ENCODE measurements around the gene ABLIM2.
A peak's percentile ranks its signal among the peaks of the same experiment; 100 is the strongest.

ABLIM2 gene

DNA sequence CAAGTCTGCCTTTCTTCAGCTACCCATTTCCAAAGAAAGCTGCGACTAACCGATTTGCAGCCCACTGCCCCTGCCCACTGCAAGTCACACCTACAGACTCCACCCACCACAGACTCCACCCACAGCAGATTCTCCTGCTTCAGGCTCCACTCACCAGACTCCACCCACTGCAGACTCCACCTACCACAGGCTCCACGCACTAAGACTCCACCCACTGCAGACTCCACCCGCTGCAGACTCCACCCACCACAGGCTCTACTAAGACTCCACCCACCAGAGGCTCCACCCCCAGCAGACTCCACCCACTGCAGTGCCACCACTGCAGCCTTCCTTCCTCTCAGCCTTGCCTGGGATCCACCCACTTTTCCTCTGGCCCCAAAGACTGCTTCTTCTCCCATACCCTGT, 41.3 kb downstream of the ABLIM2 start:
- DNase-seq: peak; percentile 61

DNA sequence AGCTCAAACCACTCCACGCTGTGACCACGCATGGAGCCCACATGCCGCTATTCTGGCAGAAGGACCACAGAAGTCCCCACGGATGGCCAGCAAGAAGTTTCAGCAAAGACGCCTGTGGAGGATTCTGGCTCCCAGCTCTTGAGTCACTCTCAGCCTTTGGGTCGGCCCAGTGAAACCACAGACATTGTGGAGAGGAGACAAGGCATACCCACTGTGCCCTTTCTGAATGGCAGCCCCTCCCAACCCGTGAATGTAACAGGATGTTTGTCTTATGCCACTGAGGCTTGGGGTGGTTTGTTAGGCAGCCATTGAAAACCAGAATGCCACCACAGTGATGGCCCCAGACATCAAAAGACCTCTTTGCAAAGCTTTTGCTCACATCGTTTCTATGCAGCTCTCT, 42.7 kb downstream of the ABLIM2 start:
- DNase-seq: no peak

DNA sequence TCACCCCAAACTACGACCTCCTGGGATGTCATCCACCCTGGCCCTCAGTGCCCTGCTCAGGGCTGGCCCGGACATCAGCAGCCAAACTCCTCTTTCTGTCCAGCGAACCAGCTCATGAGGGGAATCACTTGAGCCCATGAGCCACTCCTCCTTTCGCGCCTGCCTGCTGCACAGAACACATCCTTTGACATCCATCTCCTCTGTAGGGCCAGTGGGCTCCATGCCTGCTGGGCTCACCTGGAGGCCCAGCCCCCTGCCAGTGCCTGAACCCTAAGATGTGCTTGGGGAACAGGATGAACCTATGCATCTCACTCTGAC, 43.5 kb downstream of the ABLIM2 start:
- DNase-seq: no peak

DNA sequence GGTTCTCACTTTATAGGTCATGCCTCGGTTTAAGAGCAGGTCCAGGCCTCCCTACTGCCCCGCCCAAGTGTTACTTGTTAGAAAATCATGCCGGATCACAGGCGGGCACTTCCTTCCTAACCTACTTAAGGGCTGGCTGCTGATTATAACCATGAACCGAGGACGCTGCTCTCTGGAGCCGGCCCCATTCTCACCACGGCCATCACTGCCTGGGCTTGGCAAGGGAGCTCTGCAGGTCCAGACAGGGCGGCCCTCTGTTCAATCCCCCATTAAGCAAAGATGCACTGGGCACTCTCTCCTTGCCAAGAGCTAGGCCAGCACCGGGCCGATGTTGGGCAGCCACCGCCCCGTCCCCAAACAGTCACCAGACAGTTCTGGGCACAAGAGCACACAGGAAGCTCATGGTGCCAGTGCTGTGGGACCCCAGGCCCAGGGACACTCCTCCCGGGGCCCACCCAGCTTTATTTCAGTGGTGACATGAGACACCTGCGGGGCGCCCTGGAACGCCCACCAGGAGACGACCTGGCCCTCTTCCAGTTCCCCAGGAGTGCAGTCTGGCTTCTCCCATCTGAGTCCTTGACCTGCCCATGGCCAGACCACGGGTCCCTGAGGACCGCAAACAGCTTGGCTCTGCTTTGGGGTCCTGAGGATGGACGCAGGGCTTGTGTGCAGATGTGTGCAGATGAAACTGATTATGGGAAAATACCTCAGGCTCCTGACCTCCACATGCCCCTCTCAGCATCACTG, 44.0 kb downstream of the ABLIM2 start:
- DNase-seq: no peak

DNA sequence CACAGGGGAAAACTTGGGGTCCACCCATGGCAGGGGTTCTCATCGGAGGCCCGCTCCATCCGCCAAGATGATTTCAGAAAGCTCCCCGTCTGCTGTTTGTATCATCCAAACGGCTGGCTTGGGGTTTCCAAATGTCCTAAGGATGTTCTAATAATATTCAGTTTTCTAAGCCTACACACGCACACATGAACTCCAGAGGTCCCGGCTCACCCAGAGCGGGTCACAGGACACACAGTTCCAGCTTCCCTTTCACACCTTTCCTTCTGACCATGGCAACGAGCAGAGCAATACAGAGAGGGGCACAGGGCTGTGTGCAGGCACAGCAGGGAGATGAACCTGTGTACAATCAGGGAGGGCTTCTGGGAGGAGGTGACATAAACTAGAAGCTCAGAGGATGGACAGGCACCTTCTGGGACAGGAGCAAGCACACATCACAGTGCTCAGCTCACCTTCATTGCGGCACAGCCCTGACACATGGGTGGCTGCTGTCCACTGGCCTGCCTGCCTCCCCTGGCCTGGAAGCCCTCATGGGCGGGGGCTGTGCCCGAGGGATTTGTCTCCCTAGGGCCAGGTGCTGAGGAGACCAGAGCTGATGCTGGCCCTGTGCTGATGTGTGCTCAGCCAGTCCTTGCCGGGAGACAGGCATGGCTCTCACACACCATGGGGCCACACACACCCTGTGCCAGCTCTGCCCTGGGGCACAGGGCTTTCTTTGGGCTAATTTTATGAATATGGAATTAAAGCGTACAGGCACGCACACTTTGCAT, 44.8 kb downstream of the ABLIM2 start:
- no peak for DNase-seq

DNA sequence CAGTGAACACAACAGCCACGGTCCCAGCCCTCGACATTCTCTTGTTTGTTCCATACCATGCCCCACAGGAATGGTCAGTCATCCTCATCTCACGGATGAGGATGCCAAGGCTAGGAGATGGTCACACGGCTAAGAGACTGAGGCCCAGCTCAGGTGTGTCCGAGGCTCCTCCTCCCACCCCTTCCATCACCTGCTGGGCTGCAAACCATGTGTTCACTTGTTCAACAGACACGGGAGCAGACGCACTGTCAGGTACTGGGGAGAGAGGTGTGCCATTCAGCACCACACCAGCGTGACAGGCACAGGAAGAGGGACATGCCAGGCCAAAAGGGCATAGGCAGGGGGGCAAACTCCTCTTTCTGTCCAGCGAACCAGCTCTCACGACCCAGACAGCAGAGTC, 45.9 kb downstream of the ABLIM2 start:
- DNase-seq: no peak

DNA sequence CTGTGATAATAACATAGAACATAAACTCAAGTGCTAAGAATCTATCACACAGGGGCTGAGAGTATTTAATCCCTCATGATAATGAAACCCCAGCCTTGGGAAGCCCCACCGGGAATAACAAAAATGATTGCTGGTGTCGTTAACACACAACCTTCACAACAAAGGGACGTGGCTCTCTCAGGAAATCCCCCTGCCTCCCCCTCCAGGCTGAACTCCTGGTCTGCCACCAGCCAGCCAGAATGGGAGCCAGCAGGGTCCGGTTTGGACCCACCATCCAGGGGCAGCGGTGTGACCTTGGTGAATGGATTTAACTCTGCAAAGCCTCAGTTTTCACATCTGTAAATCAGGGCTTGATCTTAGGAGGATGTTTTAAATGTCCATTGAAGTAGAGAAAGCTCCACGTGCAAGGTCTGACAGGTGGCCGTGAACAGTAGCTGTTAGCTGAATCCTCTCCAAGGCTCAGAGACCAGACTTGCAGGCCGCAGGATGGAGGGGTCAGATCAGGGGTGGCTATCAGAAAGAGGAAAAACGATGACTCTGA, 46.5 kb downstream of the ABLIM2 start:
- no peak for DNase-seq

DNA sequence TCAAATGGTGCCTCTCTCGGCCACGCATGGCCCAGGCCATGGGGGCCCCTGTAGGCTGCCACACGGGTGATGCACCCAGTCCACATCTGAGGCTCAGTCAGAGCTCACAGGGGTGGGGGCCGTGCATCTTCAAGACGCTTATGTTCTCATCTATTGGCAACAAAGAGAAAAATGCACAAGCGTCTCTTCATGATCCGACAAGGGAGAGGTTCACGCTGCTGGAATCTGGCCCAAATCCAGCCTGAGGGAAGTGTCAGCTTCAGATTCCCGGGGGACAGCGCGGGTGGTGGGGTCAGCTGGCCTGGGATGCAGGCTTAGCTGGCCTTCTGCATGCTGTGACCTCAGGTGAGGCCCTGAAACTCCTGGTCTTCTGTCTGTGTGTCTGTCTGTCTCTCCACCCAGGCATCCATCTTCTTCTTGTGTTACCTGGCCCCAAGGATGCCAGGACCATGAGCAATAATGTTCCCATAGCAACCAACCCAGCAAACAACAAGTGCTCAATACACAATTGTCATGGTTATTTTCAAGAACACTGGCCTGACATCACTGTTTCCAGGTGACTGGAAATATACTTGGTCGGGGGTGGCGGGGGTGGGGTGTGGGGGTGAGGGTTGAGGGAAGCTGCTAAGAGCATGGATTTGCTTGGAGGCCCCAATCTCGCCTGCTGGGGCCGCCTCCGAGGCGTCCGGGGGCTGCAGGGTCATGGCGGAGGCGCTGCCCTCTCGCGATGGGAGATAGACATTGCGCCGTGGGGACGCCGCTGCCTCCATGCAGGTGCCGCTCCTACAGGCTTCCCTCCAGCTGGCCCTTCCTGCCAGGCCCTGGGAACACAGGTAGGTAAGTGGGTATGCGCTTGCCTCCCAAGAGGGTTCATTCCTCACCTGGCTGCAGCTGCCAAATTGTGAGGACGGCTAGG, 48.3 kb downstream of the ABLIM2 start:
- DNase-seq: no peak

DNA sequence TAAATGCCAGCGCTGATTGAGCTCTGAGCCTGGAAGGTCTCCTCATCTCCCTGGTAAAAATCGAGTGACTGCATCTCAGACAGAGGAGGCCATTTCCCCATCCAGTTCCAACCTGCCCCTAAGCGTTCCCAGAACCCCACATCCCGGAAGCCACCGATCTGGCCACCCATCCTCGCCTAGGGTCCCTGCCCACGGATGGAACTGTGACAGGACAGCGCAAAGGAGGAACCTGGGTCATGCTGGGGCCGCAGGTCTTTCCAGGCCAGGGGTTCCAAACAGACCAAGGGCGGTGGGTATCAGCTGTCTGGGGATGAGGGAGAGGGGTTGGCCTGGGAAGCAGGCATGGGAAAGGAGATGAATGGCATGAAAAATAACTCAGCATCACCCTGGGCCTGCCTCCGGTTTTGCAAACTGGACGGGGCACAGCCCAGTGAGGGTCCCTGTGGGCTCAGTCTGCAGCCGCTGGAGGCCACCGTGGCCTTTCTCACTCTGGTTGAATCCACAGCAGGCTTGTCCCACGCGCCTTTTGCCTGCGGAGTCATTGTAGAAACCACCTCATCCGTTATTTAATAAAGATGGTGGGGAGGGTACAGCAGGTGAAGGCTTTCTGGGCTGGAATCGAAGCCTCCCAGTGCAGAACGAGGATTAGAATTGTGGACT, 49.1 kb downstream of the ABLIM2 start:
- DNase-seq: no peak

DNA sequence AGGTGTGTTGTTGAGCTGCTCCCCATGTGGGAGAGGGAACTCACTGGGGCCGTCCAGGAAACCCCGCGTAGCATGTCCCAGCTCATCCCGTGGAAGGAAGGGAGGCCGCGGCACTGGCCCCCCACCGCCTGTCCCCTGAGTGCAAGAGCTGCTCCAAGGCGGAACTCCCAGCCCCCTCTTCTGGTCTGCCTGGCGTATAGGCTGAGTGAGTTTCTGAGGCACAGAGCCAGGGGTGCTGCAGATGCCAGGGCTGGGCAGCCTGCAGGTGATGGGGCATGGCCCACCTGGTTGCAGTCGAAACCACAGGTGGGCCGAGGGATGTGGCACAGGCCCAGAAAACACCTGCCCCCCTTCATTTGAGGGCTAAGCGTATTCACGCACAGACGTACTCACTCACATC, 49.6 kb downstream of the ABLIM2 start:
- DNase-seq: no peak

DNA sequence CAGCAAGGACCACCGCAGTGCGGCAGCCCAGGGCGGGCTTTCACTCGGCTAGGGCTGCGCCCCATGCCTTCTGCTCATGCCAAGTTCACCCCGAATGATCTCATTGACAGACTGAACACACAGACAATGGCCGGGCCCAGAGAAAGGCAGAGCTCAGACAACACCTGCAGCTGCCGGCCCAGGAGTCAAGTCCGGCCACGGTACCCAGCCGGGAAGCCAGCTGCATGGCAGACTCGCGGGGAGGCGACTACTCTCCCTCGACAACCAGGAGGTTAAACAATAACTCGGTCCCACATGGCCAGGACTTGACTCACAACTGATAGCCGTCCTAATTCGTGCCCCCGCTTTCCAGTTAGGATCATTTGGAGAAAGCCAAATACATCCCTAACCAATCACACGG, 50.4 kb downstream of the ABLIM2 start:
- no peak for DNase-seq

DNA sequence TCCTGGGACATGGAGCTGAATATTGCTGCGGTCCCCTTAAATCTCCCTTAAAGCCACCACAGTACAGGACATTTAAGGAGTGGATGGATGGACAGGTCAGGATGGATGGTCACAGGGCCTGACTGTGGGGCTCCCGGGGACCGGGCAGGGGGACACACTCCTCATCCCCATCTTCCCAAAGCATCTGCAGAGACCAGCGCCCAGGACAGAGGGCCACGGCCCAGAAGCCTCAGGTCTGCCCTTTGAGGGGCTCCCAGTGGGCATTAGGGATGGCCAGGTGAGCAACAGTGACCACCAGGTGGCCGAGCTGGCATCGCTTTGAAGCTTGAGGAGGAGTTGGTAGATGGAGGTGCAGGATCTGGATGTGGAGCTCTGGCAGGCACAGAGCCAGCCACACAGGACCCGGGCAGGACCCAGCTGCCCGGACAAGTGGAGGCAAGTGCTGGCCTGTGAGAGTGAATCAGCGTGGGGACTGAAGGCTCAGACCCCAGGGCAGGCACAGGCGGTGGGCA, 51.4 kb downstream of the ABLIM2 start:
- DNase-seq: no peak

DNA sequence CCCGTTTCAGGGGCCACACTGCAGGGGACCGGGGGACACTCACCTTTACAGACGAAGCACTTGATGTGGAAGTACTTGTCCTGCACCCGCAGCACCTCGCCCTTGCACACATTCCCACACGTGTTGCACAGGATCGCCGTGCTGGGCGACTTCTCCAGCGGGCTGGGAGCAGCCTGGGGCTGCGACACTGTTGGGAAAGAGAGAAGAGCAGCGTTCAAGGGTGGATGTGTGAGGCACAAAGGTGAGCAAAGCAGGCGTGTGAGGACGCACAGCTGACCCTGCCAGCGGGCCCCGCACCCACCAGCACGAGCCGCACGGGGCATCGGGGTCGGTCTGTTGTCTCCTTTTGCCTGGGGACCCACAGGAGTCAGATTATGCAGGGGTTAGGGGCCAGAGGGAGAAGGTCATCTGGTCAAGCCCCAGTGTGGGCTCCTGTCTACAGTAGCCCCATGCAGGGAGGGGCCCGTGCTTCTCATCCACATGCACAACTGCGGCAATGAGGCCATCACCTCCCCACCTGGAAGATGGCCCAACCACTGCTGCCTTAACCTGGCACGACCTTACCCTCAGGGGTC, 52.1 kb downstream of the ABLIM2 start:
- DNase-seq: no peak

DNA sequence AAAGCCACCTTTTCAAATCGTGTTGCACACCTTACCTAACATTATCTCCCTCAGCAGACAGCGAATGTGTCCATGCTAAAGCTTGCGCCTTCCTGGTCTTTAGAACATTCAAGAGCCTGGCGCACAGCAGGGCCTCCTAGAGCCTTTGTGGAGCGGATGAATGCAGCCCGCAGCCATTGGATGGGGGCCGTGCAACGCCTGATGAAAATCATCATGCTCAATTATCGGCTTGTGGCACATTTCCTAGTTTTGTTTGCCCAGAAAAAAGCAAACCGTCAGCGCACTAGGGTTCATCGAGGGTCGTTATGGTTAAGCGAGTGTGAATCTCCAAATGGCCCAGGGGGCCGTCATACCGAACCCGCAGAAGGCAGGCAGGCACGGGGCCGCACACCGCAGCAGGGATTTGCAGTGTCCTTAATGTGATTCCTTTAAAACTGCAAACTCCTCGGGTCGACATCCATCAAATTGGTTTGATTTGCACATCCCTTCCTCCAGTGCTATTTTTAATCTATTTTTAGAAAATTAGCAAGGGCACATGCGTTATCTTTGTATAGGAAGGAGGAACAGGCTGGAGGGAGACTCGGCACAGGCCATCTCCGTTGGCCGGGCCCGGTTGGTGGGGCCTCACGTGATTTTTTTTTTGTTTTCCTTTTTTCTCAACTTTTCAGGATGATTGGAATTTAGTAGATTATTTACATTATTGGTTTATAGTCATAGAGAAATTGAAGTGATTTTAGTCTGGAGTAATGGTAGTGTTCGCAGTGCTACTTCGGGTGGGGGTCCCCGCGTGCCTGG, 53.1 kb downstream of the ABLIM2 start:
- no peak for DNase-seq

DNA sequence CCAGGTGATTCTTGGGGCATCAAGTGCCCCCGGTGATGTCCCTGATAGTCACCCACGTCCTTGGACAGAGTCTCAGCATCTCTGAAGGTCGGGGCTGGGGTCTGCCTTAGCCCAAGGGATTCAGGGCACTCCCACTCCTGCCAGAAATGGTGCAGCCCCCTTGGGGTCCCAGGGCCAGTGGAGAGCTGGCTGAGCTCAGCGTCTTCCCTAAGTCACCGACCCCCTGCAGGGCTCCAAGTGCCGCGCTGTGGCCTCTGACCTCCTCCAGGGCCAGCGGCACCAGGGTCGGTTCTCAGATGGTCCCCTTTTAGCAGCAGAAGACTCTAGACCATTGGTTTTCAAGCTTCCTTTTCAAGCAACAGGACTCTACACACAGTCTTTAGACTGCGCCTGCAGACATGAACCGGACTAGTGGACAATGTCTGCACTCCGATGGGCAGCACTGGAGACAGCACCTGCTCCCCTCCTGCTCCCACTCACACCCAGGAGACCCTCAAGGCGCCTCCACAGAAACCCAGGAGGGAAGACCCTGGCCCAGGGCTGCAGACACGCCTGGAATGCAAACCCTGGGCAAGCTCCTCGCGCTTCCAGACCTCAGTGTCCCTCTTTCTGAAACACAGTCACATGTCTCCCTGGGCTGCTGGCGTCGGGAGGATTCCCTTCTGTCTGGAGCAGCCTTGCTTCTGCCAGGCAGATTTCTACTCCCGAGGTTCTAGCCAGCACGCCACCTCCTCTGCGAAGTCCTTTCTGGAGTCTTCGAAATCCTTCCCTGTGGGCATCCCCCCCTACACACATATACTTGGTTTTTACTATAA, 53.9 kb downstream of the ABLIM2 start:
- no peak for DNase-seq

DNA sequence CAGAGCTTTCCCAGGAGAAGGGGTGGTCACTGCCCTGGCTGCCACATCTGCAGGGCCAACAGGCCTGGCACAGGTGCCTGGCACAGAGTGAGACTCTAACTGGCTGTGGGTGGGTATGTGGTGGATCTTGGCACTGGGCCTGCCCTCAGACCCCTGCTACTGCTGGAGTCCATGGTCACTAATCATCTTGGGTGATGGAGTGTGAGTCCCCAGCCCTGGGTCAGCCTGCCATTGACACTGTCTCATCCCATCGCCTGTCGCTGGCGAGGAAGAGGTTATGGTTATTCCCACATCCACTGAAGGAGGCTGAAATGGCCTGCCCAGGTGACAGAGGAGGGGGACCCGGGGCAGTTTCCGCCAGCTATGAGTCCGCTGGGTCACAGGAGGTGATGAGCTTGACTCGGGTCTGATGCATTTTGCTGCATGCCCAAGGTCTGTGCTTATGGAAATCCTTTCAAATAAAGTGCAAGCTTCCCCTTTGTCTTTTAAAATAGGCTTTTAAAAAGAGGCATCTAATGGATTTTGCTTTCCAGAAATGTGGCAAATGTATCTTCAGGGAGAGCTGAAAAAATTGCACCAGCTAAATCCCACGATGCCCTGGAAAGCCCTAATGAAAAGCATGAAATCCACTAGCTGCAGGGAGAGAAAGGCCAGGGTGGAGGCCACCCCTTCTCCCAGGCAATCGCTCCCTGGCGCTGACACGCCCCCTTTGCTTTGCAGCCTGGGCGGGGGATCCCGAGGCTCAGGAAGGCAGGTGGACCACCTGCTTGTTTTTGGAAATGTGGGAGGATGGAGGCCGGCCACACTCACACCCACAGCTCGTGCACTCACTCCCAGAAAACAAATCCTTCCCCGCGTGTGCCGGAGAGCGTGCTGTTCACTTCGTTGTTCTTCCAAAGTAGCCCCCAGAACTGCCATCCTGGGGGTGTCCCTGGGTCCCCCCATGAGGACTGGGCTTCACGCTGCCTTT, 54.9 kb downstream of the ABLIM2 start:
- no peak for DNase-seq

DNA sequence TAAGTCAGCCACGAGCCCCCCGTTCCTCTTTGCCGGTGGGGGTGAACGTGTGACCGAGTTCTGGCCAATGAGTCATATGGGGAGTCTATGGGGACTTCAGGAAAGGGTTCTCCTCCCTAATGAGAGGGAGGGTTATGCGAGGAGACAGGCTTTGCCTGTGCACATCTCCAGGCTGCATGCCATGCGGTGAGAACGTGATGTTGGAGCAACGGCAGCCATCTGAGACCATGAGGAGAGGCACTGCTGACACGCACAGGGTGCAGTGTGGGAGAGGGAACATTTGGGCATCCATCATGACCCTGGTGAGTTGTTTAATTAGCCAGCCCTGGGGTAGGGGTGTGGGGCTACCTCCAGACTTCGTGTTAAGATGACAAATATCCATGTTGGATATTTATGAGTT, 55.8 kb downstream of the ABLIM2 start:
- no peak for DNase-seq

DNA sequence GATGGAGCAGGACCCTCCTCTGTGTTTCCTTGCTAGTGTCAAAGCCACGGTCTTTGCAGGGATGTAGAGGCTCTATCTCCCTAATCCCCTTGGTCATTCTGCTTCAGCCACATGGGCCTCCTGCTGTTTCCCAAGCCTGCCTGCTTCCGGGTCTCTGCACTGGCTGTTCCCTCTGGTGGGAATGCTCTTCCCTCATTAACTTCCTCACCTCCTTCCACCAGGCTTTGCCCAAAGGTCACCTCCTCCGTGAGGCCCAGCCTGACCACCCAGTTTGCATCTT, 56.6 kb downstream of the ABLIM2 start:
- DNase-seq: no peak
